ENCODE data around the gene EZR. TPM values are rescaled to one million over a fixed set of nuclear protein-coding genes. Genes with fewer than 3 reads are reported as not detected.

EZR gene
- total and polyA plus RNA-seq, 10 of the 15 experiments (the other 5 are each of a cell fraction or from before 2014, with no cell fraction given) = 79.1 to 282 (median 161) TPM

DNA sequence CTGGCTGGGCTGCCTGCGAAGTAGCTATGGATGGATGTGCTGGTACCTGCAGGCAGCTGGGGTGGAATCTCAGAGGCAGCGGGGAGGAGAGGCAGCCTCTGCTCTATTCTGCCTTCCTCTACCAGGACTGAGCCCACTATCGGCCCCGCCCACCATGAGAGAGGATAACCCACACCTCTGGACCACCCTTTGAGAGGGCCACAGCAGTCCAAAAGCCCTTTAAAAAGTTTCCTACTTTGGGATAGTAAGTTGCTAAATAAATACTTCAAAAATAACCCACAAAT is 36.1 kb downstream of the EZR start (continued):
- TF ChIP-seq, protein P1, sequence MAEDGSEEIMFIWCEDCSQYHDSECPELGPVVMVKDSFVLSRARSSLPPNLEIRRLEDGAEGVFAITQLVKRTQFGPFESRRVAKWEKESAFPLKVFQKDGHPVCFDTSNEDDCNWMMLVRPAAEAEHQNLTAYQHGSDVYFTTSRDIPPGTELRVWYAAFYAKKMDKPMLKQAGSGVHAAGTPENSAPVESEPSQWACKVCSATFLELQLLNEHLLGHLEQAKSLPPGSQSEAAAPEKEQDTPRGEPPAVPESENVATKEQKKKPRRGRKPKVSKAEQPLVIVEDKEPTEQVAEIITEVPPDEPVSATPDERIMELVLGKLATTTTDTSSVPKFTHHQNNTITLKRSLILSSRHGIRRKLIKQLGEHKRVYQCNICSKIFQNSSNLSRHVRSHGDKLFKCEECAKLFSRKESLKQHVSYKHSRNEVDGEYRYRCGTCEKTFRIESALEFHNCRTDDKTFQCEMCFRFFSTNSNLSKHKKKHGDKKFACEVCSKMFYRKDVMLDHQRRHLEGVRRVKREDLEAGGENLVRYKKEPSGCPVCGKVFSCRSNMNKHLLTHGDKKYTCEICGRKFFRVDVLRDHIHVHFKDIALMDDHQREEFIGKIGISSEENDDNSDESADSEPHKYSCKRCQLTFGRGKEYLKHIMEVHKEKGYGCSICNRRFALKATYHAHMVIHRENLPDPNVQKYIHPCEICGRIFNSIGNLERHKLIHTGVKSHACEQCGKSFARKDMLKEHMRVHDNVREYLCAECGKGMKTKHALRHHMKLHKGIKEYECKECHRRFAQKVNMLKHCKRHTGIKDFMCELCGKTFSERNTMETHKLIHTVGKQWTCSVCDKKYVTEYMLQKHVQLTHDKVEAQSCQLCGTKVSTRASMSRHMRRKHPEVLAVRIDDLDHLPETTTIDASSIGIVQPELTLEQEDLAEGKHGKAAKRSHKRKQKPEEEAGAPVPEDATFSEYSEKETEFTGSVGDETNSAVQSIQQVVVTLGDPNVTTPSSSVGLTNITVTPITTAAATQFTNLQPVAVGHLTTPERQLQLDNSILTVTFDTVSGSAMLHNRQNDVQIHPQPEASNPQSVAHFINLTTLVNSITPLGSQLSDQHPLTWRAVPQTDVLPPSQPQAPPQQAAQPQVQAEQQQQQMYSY (CRISPR knock-in tag; IDR thresholded peaks at IDR 0.05) = no peak
- no peak for TF ChIP-seq RFX5 (IDR thresholded peaks at IDR 0.05; ENCODE audit: low read depth, low read length)
- TF ChIP-seq EP300 (IDR thresholded peaks at IDR 0.05; ENCODE audit: borderline replicate concordance in 1 of 2, control insufficient read depth in 1 of 2, low read depth in 2 of 2, low read length in 2 of 2) = no peak
- no peak for TF ChIP-seq TBL1XR1 (IDR thresholded peaks at IDR 0.05; ENCODE audit: low read depth, low read length)
- TF ChIP-seq ATF7 (IDR thresholded peaks at IDR 0.05; ENCODE audit: low read depth) = no peak
- no peak for TF ChIP-seq POLR2A (IDR thresholded peaks at IDR 0.05; ENCODE audit: low read depth, low read length)
- no peak for TF ChIP-seq SMARCA5 (IDR thresholded peaks at IDR 0.05)
- TF ChIP-seq SREBF2 (IDR thresholded peaks at IDR 0.05; ENCODE audit: low read length) = no peak
- no peak for TF ChIP-seq SREBF1 (IDR thresholded peaks at IDR 0.05; ENCODE audit: low read length)
- no peak for TF ChIP-seq GATAD2B (conservative IDR thresholded peaks at IDR 0.05; ENCODE audit: low read depth)
- no peak for TF ChIP-seq SIN3A (IDR thresholded peaks at IDR 0.05; ENCODE audit: low read depth, low read length)
- TF ChIP-seq, protein P2, sequence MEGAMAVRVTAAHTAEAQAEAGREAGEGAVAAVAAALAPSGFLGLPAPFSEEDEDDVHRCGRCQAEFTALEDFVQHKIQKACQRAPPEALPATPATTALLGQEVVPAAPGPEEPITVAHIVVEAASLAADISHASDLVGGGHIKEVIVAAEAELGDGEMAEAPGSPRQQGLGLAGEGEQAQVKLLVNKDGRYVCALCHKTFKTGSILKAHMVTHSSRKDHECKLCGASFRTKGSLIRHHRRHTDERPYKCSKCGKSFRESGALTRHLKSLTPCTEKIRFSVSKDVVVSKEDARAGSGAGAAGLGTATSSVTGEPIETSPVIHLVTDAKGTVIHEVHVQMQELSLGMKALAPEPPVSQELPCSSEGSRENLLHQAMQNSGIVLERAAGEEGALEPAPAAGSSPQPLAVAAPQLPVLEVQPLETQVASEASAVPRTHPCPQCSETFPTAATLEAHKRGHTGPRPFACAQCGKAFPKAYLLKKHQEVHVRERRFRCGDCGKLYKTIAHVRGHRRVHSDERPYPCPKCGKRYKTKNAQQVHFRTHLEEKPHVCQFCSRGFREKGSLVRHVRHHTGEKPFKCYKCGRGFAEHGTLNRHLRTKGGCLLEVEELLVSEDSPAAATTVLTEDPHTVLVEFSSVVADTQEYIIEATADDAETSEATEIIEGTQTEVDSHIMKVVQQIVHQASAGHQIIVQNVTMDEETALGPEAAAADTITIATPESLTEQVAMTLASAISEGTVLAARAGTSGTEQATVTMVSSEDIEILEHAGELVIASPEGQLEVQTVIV (IDR thresholded peaks at IDR 0.05; ENCODE audit: borderline replicate concordance, partially characterized antibody) = no peak
- TF ChIP-seq BHLHE40 (IDR thresholded peaks at IDR 0.05; ENCODE audit: borderline replicate concordance in 1 of 2, low read depth in 2 of 2, low read length in 1 of 2) = no peak
